ENCODE results near the gene DDIT3.

The DDIT3 gene, protein sequence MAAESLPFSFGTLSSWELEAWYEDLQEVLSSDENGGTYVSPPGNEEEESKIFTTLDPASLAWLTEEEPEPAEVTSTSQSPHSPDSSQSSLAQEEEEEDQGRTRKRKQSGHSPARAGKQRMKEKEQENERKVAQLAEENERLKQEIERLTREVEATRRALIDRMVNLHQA

GRCh38 chr12:57520053-57520818 is at the start of gene DDIT3:
DDIT3 (minus strand) TSS chr12:57520514; CDS start chr12:57517406, 3,108 bp downstream.
- peak; percentile 99 for DNase-seq

DNA sequence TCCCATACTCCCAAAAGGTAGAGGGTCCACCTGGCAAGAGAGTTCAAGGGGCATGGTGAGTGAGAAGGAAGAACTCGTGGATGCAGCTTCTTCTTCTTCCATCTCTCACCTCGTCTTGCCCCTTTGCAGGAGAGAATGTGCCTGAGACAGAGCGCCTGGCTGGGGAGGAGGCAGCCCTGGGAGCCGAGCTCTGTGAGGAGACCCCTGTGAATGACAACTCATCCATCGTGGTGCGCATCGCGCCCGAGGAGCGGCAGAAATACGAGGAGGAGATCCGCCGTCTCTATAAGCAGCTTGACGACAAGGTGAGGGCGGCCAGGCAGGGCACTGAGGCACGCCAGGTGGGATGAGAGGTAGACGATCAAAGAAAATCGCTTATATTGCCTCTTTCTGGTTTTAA is 49.5 kb upstream of the DDIT3 start:
- no peak for DNase-seq

DNA sequence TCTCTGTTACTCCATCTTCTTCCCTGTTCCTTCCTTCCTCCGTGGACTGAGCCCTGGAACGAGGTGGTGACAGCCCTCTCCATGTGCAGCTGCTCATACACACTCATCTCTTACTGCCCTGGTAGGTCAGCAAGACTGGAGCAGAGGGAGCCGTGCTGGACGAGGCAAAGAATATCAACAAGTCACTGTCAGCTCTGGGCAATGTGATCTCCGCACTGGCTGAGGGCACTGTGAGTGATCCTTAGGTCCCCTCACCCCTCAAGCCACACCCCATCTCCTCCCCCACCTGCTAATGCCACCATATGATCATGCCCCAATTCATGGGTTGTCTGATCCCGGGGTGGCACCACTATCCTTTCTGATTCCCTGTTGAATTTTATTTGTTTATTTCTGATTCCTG is 48.5 kb upstream of the DDIT3 start:
- no peak for DNase-seq

DNA sequence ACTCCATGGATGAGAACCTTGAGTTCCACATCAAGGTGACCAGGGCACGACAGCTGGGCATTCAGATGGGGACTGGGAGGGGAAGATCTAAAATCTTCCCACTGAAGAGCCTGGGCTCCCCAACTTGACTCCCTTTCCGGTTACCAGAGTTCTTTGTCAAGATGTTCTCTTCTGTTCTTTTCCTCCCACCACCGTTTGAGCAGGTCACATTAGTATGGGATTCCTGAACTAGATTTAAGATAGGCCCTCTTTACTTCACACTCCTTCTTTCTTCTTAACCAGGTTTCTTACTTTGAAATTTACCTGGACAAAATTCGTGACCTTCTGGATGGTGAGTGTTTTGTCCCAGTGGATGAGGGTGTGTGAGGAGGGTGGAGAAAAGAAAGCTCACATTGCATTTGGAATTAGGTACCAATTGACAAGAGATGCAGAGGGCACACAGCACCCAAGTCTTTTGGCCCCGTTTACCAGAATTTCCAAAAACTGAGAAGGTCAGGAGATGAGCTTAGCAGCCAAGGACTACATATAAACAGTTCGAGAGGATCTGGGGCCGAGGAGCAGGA is 43.9 kb upstream of the DDIT3 start:
- no peak for DNase-seq

- DNase-seq, result no peak
Measured at GRCh38 chr12:57563358-57563757, 43.0 kb upstream of the DDIT3 start.

- peak; percentile 9 for DNase-seq
Measured at GRCh38 chr12:57561117-57561516, 40.8 kb upstream of the DDIT3 start.

DNA sequence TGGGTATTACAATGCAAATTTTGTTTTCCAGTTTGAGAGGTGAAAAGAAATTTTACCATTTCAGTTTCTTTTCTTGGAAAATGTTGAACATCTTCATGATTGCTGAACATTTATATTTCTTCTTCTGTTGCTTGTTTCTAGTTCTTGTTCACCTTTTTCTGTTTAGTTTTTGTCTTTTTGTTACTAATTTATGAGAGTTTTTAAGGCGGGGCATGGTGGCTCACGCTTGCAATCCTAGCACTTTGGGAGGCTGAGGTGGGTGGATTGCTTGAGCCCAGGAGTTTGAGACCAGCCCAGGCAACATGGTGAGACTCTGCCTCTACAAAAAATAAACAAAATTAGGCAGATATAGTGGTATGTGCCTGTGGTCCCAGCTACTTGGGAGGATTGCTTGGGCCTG is 40.2 kb upstream of the DDIT3 start:
- DNase-seq, result no peak

DNA sequence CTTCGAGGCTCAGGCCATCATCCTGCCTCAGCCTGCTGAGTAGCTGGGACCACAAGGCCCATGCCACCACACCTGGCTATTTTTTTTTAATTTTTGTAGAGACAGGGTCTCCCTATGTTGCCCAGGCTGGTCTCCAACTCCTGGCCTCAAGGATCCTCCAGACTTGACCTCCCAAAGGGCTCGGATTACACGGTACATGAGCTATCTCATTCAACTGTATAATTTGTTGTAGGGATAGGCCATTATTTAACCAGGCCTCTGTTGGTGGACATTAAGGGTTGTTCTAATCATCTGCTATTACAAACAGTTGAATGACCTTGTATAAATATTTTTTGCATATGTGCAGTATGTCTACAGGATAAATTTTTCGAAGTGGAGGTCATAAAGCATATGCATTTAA is 38.5 kb upstream of the DDIT3 start:
- no peak for DNase-seq

DNA sequence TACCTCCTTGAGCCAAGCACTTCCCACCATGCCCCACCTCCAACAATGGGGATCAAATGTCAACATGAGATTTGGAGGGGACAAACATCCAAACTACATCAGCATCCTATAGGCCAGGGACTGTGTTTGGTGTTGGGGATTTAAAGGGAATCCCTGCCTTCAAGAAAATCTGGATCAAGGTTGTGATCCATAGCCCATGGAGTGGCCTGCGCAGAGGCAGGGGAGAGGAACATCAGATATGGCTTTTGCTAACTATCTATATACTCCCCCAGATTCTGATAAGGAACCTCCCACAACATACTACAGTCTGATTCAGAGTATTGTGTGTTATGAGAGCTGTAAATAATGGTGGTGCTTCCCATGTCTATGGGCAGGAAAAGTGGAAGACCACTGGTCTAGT is 34.6 kb upstream of the DDIT3 start:
- DNase-seq, result no peak

GRCh38 chr12:57554453-57554852 is 34.1 kb upstream of the DDIT3 start:
- DNase-seq, result no peak

- DNase-seq, result no peak
Measured at GRCh38 chr12:57553343-57554202, 33.3 kb upstream of the DDIT3 start.

DNA sequence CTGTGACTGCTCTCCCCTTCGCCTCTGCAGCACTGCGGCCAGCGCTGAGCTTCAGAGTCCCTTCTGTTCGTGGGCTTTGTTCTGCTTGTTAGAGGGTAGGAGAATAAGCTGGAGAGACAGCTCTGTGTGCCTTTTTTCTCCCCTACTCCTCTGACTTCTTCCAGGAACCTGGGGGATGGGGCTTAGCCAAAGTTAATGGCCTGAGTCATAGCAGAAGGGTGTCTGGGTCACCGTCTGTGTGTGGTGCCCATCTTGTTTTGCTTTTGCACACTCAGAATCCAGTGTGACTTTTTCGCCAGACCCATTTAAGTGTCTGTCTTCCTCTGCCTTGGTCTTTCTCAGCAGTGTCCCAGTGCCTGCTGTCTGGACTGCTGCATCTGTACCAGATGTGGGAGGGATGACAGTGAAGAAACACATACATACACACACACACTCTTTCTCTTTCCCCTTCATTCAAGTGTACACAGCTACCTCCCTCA is 32.6 kb upstream of the DDIT3 start:
- DNase-seq, result peak; percentile 67

DNA sequence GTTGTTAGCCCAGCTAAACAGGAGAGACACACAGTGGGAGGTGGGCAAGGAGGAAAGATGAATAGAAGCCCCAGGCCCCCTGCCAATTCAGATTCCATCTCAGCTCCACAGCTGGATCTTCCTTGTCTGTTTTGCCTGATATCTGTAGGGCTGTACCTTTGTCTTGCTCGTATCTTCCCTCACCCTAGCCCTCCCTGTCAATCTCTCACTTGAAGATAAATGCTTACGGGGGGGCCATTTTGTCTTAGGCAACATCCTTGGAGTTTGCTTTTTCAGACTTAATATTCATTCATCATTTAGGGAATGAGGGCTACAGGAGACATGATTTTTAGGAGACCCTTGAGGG is 32.0 kb upstream of the DDIT3 start:
- DNase-seq, result peak; percentile 57

- no peak for DNase-seq
Measured at GRCh38 chr12:57551637-57552305, 31.5 kb upstream of the DDIT3 start.

DNA sequence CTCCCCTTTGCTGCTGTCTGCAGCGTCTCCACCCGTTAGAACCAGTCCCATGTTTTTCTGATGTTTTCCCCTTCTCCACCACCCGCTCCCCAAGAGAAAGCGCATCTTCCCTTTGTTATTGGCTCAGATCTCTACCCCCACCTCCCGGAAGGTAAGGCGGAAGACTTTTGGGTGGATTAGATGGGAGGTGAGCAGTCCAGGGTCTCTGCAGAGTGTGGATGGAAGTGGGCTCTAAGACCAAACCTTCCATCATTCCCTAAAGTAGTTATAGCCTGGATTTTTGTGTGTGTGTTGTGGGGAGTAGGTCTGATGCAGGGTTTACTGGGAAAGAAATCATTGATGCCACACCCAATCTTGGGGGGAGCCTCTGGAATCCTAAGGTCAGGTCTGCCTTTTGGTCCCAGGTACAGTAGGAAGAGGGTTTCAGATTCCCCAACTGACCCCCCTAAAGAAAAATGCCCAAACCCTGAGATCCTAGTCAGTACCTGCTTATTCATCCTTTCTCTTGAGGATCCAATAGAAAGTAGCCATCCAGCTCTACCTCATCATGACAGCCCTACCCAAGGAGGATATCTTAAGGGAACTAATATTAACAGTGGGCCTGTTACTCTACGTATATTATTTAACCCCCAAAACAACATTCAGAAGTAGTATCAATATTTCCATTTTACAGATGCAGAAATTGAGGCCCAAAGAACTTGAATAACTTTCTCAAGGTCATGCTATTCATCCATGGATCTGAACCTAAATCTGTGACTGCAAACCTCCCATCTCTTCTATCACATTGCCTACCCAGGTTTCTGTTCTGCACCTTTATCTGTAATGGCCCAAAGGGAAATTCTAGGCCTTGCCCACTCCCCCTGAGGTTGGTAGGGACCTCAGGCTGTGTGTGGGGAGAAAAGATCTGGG is 30.6 kb upstream of the DDIT3 start:
- DNase-seq, result no peak

DNA sequence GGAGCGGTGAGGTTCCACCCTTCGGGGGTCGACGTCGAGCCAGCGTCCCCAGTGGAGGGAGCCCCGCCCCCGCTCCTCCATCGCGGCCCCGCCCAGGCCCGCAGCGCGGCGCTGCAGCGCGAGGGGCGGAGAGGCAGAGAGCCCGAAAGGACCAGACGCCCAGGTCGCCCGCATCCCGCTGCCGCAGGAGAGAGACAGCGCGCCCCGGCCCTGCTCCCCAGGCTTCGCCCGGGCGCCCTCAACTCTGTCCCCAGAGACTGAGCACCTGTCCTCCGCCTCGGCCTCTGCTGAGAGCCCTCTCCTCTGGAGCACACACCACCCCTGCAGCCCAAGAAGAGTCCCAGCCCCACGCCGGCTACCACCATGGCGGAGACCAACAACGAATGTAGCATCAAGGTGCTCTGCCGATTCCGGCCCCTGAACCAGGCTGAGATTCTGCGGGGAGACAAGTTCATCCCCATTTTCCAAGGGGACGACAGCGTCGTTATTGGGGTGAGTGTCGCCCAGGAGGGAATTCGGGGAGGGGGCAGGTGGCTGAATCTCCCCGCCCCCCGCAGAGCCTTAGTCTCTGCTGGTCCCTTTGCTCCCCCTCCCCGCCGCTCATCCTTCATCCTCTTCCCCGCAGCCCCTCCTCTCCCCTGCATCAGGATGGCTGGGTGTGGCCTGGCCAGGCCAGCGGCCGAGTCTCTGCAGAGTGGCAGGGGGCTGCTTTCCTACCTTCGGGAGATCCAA is 29.8 kb upstream of the DDIT3 start, which contains the start of gene KIF5A:
Gene KIF5A, plus strand, starts transcription at position 136 of the 732 bp plus-strand sequence. Its CDS starts 228 bp downstream, at position 364.
- DNase-seq, result peak; percentile 62

DNA sequence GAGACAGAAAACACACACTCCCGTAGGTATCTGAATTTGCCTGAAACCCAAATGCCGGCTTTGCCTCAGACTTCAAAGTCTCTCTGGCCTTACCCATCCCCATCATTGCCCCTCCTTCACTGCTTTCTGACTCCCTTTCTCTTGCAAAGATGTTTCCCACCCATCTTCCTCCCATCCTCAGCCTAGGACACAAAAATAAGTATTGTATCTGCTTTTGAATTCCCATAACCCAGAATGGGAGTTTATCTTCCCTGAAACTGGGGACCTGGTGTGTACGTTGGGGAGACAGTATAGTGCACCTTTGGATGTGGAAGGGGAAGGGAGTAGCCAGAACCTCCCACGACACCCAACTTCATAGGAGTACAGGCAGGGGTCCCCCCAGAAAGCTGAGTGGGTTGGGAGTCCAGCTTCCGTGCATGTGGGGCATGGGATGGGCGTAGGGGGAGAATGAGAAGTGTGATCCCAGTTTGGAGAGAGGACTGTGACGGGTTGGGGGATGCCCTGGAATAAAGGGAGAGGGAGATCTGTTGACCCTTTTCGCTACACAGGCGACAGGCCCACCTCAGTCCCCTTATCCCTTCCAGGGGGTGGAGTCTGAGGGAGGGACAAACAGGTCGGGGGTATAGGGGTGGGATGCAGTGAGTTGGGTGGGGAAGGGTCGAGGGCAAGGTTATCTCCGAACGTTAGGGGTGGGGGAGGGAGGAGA is 29.0 kb upstream of the DDIT3 start:
- no peak for DNase-seq

DNA sequence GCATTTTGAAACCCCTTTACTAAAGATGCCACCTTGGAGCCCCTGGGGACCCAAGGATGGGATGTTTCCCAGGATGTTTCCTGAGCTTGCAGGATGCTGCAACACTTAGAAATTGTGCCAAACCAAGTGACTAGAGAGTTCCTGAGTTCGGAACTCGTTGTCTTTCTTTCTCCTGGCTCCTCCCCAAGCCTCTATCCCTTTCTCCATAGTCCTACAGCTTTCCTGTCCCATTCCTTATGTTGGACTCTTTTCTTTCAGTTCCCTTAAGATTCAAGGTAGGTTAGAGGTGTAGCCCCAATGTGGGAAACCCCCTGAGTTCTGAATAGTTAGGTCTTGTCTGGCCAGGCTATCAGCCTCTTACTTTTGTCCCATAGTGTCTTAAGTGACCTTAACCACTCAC is 28.2 kb upstream of the DDIT3 start:
- peak; percentile 53 for DNase-seq

DNA sequence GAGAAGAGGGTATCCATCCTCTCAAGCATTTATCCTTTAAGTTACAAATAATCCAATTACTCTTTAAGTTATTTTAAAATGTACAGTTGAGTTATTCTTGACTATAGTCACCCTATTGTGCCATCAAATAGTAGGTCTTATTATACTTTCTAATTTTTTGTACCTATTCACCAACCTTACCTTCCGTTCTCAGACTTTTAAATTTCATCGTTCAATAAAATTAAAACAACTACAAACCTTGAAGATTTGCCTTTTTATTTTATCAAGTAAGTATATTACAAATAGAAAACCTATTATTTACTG is 27.6 kb upstream of the DDIT3 start:
- DNase-seq, result no peak

DNA sequence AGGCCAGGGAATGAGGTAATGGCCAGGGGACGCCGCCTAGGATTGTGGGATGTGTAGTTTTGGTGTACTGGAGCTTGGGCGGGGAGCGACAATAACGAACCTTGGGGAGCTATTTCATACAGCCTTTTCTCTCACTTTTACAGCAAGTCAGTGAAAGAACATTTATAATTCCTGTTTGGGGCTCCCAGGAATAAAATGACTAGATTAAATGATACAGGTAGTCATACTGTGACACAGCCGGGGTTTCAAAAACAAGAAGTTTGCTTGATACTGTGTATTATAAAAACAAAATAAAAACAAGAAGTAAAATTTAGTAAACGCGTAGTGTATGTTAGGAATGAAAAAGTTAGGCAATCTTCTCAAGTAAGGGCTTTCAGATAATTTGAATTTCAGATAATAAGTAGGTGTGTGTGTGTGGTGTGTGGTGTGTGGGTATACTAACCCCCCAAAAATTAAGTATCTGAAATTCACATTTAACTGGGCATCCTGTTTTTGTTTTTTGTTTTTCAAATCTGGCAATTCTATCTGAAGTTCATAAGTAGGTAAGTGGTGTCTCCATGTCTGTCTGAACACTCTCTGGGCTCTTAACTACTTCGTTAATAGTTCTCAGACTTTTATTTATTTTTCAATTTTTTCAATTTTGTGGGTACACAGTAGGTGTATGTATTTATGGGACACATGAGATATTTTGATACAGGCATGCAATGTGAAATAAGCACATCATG is 27.1 kb upstream of the DDIT3 start:
- no peak for DNase-seq

Measured in OCI-M1 (cell line).